A549 (cell line): Measurements from ENCODE around the gene DNMT1. TPM values are rescaled to one million over a fixed set of nuclear protein-coding genes. Genes with fewer than 3 reads are reported as not detected.

Experiments
- ATAC-seq, 2 experiments: fragments of 200-7000 bp in 1 of 2; fragments of >200 bp in 1 of 2; cut with Nextera tagmentation in 1 of 2; cut with Tn5 transposase in 1 of 2; 3 replicates each; pipeline versions ENCODE4 v1.8.0 to v1.9.1; 2018 to 2020; ENCODE audit warnings: mild to moderate bottlenecking in 1 of 2, moderate library complexity in 1 of 2
- CTCF ChIA-PET: fragments of 300-600 bp; sonication (Branson Sonifier 250); formaldehyde crosslinking; extraction: SDS; loops from one replicate; lab custom pipeline; 2021; ENCODE audit warnings: antibody characterized with exemption, inconsistent platforms; lab: Yijun Ruan, JAX
- POLR2A ChIA-PET: fragments of 350-600 bp; formaldehyde crosslinking; extraction: SDS; loops from one replicate; lab custom pipeline; 2021; ENCODE audit warnings: antibody characterized with exemption, inconsistent platforms; lab: Yijun Ruan, JAX
- DNase-seq, 2 experiments: peaks; one replicate each; pipeline versions ENCODE4 v3.0.0 to v3.0.0-alpha.2; 2011 to 2016; ENCODE audit warnings: low read depth in 1 of 2, low spot score in 1 of 2
- FAIRE-seq: peaks from 2 replicates; lab custom pipeline; 2011; peaks lifted over from hg19 to GRCh38; lab: Jason Lieb, UNC
- H3K27ac ChIP-seq, 2 experiments: fragments of >200 bp; sonication (Bioruptor Twin); formaldehyde crosslinking; 3 replicates each; pipeline ENCODE4 v1.5.1; 2016 to 2017
- H3K4me1 ChIP-seq: fragments of >200 bp; sonication (Bioruptor Twin); formaldehyde crosslinking; 3 replicates; pipeline ENCODE4 v1.6.1; 2016
- H3K4me2 ChIP-seq: fragments of >200 bp; sonication (Bioruptor Twin); formaldehyde crosslinking; 3 replicates; pipeline ENCODE4 v1.6.1; 2016
- H3K4me3 ChIP-seq: fragments of >200 bp; sonication (Bioruptor Twin); formaldehyde crosslinking; 3 replicates; pipeline ENCODE4 v1.5.1; 2016
- H3K9me3 ChIP-seq: fragments of >200 bp; sonication (Bioruptor Twin); formaldehyde crosslinking; 3 replicates; pipeline ENCODE4 v1.6.1; 2016
- ATOH8 ChIP-seq: fragments of 250-450 bp; sonication (Bioruptor Pico); IDR thresholded peaks from 2 replicates; pipeline ENCODE4 v1.5.0; 2020; ENCODE audit warnings: low read depth, mild to moderate bottlenecking, moderate library complexity
- BCL3 ChIP-seq: fragments of >200 bp; sonication (Bioruptor Twin); formaldehyde crosslinking; IDR thresholded peaks from 3 replicates; pipeline ENCODE4 v1.6.1; 2016
- BHLHE40 ChIP-seq: IDR thresholded peaks from 2 replicates; pipeline ENCODE4 v1.6.1; 2012; ENCODE audit warnings: low read depth, low read length, inconsistent platforms
- CBX2 ChIP-seq: fragments of 200-600 bp; sonication (generic); IDR thresholded peaks from 2 replicates; pipeline ENCODE4 v1.6.1; 2016; ENCODE audit warnings: low read depth, mild to moderate bottlenecking, borderline replicate concordance
- CEBPB ChIP-seq, 2 experiments: fragments of >200 bp in 1 of 2; sonication (Bioruptor Twin) in 1 of 2; formaldehyde crosslinking in 1 of 2; IDR thresholded peaks; 2 replicates each; pipeline ENCODE4 v1.6.1; 2012 to 2016
- CHD2 ChIP-seq: fragments of 150-350 bp; IDR thresholded peaks from 2 replicates; pipeline ENCODE4 v1.6.1; 2014; ENCODE audit warnings: low read length; ENCODE audit not compliant: partially characterized antibody
- CHD4 ChIP-seq: fragments of 200-600 bp; sonication (generic); IDR thresholded peaks from 2 replicates; pipeline ENCODE4 v1.6.1; 2016; ENCODE audit warnings: antibody characterized with exemption, mild to moderate bottlenecking, borderline replicate concordance
- EHF ChIP-seq: fragments of 250-450 bp; sonication (Bioruptor Pico); IDR thresholded peaks from 2 replicates; pipeline ENCODE4 v1.5.0; 2020; ENCODE audit warnings: mild to moderate bottlenecking
- ESRRA ChIP-seq: fragments of 150-350 bp; IDR thresholded peaks from 2 replicates; pipeline ENCODE4 v1.6.1; 2014; ENCODE audit warnings: mild to moderate bottlenecking, low read length, borderline replicate concordance
- FOSB ChIP-seq: fragments of 250-450 bp; sonication (Bioruptor Pico); IDR thresholded peaks from 2 replicates; pipeline ENCODE4 v1.5.0; 2020; ENCODE audit warnings: mild to moderate bottlenecking, moderate library complexity
- FOSL2 ChIP-seq, 2 experiments: fragments of 450-650 bp in 1 of 2; fragments of >200 bp in 1 of 2; sonication (Bioruptor Twin) in 1 of 2; formaldehyde crosslinking; IDR thresholded peaks; 2 replicates each; pipeline versions ENCODE4 v1.5.0 to v1.6.1; 2016 to 2020; ENCODE audit warnings: mild to moderate bottlenecking in 1 of 2, moderate library complexity in 1 of 2
- HEYL ChIP-seq: fragments of 250-450 bp; sonication (Bioruptor Pico); IDR thresholded peaks from 2 replicates; pipeline ENCODE4 v1.8.0; 2021; ENCODE audit warnings: mild to moderate bottlenecking, moderate library complexity
- HOXA7 ChIP-seq: fragments of 250-450 bp; sonication (Bioruptor Pico); IDR thresholded peaks from 2 replicates; pipeline ENCODE4 v1.5.0; 2020; ENCODE audit warnings: mild to moderate bottlenecking, moderate library complexity
- HOXB5 ChIP-seq: fragments of 250-450 bp; sonication (Bioruptor Pico); IDR thresholded peaks from 2 replicates; pipeline ENCODE4 v1.5.0; 2020; ENCODE audit warnings: mild to moderate bottlenecking, moderate library complexity
- JUN ChIP-seq, 2 experiments: fragments of >200 bp; sonication (Bioruptor Twin); formaldehyde crosslinking; IDR thresholded peaks; 2 replicates in 1 of 2; 3 replicates in 1 of 2; pipeline ENCODE4 v1.6.1; 2016 to 2017
- KDM5A ChIP-seq: fragments of 200-600 bp; sonication (generic); IDR thresholded peaks from 2 replicates; pipeline ENCODE4 v1.6.1; 2016; ENCODE audit warnings: antibody characterized with exemption, mild to moderate bottlenecking
- MAX ChIP-seq: IDR thresholded peaks from 2 replicates; pipeline ENCODE4 v1.6.1; 2012
- MAZ ChIP-seq: fragments of 150-350 bp; IDR thresholded peaks from 2 replicates; pipeline ENCODE4 v1.6.1; 2014; ENCODE audit warnings: antibody characterized with exemption, low read depth, low read length, borderline replicate concordance
- NPAS2 ChIP-seq: fragments of 250-450 bp; sonication (Bioruptor Pico); IDR thresholded peaks from 2 replicates; pipeline ENCODE4 v1.8.0; 2022; ENCODE audit warnings: mild to moderate bottlenecking, moderate library complexity, borderline replicate concordance
- NR3C1 ChIP-seq: fragments of >200 bp; sonication (Bioruptor Twin); formaldehyde crosslinking; IDR thresholded peaks from 3 replicates; pipeline ENCODE4 v1.6.1; 2017
- POLR2A ChIP-seq: IDR thresholded peaks from 2 replicates; pipeline ENCODE4 v1.6.1; 2012; ENCODE audit warnings: mild to moderate bottlenecking, low read length
- RAD21 ChIP-seq, 2 experiments: fragments of >200 bp in 1 of 2; sonication (Bioruptor Twin) in 1 of 2; formaldehyde crosslinking in 1 of 2; IDR thresholded peaks in 1 of 2; conservative IDR thresholded peaks in 1 of 2; 2 replicates in 1 of 2; 3 replicates in 1 of 2; pipeline ENCODE4 v1.6.1; 2012 to 2018; ENCODE audit warnings: inconsistent platforms in 1 of 2
- RCOR1 ChIP-seq: fragments of 150-350 bp; IDR thresholded peaks from 2 replicates; pipeline ENCODE4 v1.6.1; 2014; ENCODE audit warnings: antibody characterized with exemption, low read length, low read depth
- RFX5 ChIP-seq: fragments of 450-650 bp; IDR thresholded peaks from 2 replicates; pipeline ENCODE4 v1.7.1; 2014; ENCODE audit warnings: antibody characterized with exemption, mild to moderate bottlenecking, moderate library complexity
- RNF2 ChIP-seq: fragments of 200-600 bp; sonication (generic); IDR thresholded peaks from 2 replicates; pipeline ENCODE4 v1.6.1; 2016; ENCODE audit warnings: low read depth, mild to moderate bottlenecking, antibody characterized with exemption, moderate library complexity, borderline replicate concordance
- SMC3 ChIP-seq: fragments of >200 bp; sonication (Bioruptor Twin); formaldehyde crosslinking; IDR thresholded peaks from 3 replicates; pipeline ENCODE4 v1.6.1; 2018; ENCODE audit warnings: inconsistent platforms
- SREBF2 ChIP-seq: fragments of 450-650 bp; IDR thresholded peaks from 2 replicates; pipeline ENCODE4 v1.6.1; 2014; ENCODE audit warnings: mild to moderate bottlenecking, moderate library complexity
- TFCP2L1 ChIP-seq: fragments of 250-450 bp; sonication (Bioruptor Pico); IDR thresholded peaks from 2 replicates; pipeline ENCODE4 v1.5.0; 2021; ENCODE audit warnings: mild to moderate bottlenecking
- TP53 ChIP-seq: fragments of 250-450 bp; sonication (Bioruptor Pico); IDR thresholded peaks from 2 replicates; pipeline ENCODE4 v1.5.0; 2021; ENCODE audit warnings: mild to moderate bottlenecking, moderate library complexity
- USF2 ChIP-seq: fragments of 450-650 bp; IDR thresholded peaks from 2 replicates; pipeline ENCODE4 v1.6.1; 2014; ENCODE audit warnings: antibody characterized with exemption
- ZFP36 ChIP-seq: fragments of 450-650 bp; IDR thresholded peaks from 2 replicates; pipeline ENCODE4 v1.6.1; 2014; ENCODE audit warnings: borderline replicate concordance; ENCODE audit not compliant: partially characterized antibody
- ZNF302 ChIP-seq: fragments of 250-450 bp; sonication (Bioruptor Pico); IDR thresholded peaks from 2 replicates; pipeline ENCODE4 v1.9.0; 2021; ENCODE audit warnings: inconsistent platforms, mild to moderate bottlenecking, moderate library complexity
- ZSCAN20 ChIP-seq: fragments of 250-450 bp; sonication (Bioruptor Pico); IDR thresholded peaks from 2 replicates; pipeline ENCODE4 v1.8.0; 2022; ENCODE audit warnings: mild to moderate bottlenecking, moderate library complexity
- WGBS: methylation state at CpG from one replicate; pipeline ENCODE4 v1.1.6; 2017; ENCODE audit errors: missing lambda C conversion rate; 5-methylcytosine and 5-hydroxymethylcytosine counted together
- polyA plus RNA-seq, 4 experiments: library from polyadenylated mRNA; depleted of rRNA in 3 of 4; stranded (reverse); fragments of >200 nt; fragmentation: RNase III in 1 of 4; extraction: RNeasy Plus Mini Kit Qiagen cat#74134 plus additional on column Dnase treatment in 1 of 4; gene quantifications; 2 replicates in 3 of 4; 3 replicates in 1 of 4; pipeline ENCODE4 v1.2.3, GENCODE V29; 2011 to 2017

DNMT1 gene
- polyA plus RNA-seq, 2 of the 4 experiments (the other 2 are of a cell fraction): 85.2 to 86.2 TPM

GRCh38 chr19:10187315-10187714 lies 7.4 kb downstream of the DNMT1 start:
- WGBS: 92% methylated on average over 6 of the region's 11 CpGs
- no peak for FAIRE-seq
- Histone ChIP-seq H3K4me1 (0 out of 3 replicates have a peak, but pooled peaks cover 4% of the 10 kb centered on the region), H3K4me3 (no peak overlapping the region), H3K27ac (no peak overlapping the region), H3K9me3 (no peaks in the 10 kb centered on the region), H3K4me2 (no peak overlapping the region)
- CTCF ChIA-PET: interaction anchor here (0.6 to 1.7 kb wide), 5 partner anchors 26 to 232 kb away, joined by 3 to 5 read pairs (median 3); partner anchors contain the start of gene S1PR2
- no peak for DNase-seq
- POLR2A ChIA-PET: no interaction called here
- ATAC-seq: no peak
- no peak for TF ChIP-seq POLR2A
- TF ChIP-seq ZFP36: no peak
- no peak for TF ChIP-seq CEBPB (IDR thresholded peaks at IDR 0.05)
- no peak for TF ChIP-seq RNF2
- TF ChIP-seq ESRRA: no peak
- no peak for TF ChIP-seq CHD4
- no peak for TF ChIP-seq EHF
- TF ChIP-seq FOSL2 (IDR thresholded peaks at IDR 0.05): no peak
- TF ChIP-seq FOSL2 (CRISPR knock-in tag; IDR thresholded peaks at IDR 0.05): no peak
- no peak for TF ChIP-seq HOXB5 (CRISPR knock-in tag)
- TF ChIP-seq CHD2: no peak
- no peak for TF ChIP-seq BCL3
- TF ChIP-seq SREBF2: no peak
- TF ChIP-seq ZSCAN20: no peak
- TF ChIP-seq NPAS2 (CRISPR knock-in tag): no peak
- TF ChIP-seq FOSB (CRISPR knock-in tag): no peak

- FAIRE-seq (no peak), DNase-seq (no peak), ATAC-seq (no peak)
- CTCF ChIA-PET: interaction anchor here (1.1 kb wide), 1 partner anchor 65 kb away, joined by 3 read pairs; no protein-coding TSS in a partner anchor
- Histone ChIP-seq H3K4me2 (no peak overlapping the region), H3K4me1 (no peaks in the 10 kb centered on the region), H3K27ac (no peak overlapping the region), H3K4me3 (no peak overlapping the region), H3K9me3 (no peaks in the 10 kb centered on the region)
- POLR2A ChIA-PET: no interaction called here
- no peak for TF ChIP-seq CHD4
- TF ChIP-seq ZNF302 (CRISPR knock-in tag): no peak
- no peak for TF ChIP-seq TP53 (CRISPR knock-in tag)
- no peak for TF ChIP-seq ESRRA
- TF ChIP-seq TFCP2L1: no peak
- no peak for TF ChIP-seq KDM5A
- no peak for TF ChIP-seq RCOR1
- TF ChIP-seq SREBF2: no peak
- no peak for TF ChIP-seq BHLHE40
- TF ChIP-seq JUN (IDR thresholded peaks at IDR 0.05): no peak
- no peak for TF ChIP-seq HOXB5 (CRISPR knock-in tag)
- no peak for TF ChIP-seq MAX
- WGBS: 100% methylated on average over 2 of the region's 5 CpGs
Measured at GRCh38 chr19:10184636-10185035, 10.1 kb downstream of the DNMT1 start.

- FAIRE-seq: no peak
- CTCF ChIA-PET: no interaction called here
- 91% methylated on average over 3 of the region's 3 CpGs for WGBS
Measured at GRCh38 chr19:10183926-10184325, 10.8 kb downstream of the DNMT1 start.

More at GRCh38 chr19:10183926-10184325, 10.8 kb downstream of the DNMT1 start:
- TF ChIP-seq HOXA7 (CRISPR knock-in tag) (no peak), RCOR1 (no peak), CHD4 (no peak), NPAS2 (CRISPR knock-in tag) (no peak), RAD21 (conservative IDR thresholded peaks at IDR 0.05 in 1 of 2, IDR thresholded peaks at IDR 0.05 in 1 of 2) (no peak), RFX5 (no peak), FOSB (CRISPR knock-in tag) (no peak), MAZ (no peak), USF2 (no peak), EHF (no peak), NR3C1 (no peak), TP53 (CRISPR knock-in tag) (no peak), HEYL (CRISPR knock-in tag) (no peak), TFCP2L1 (no peak), CBX2 (no peak), BHLHE40 (no peak), SMC3 (no peak), FOSL2 (IDR thresholded peaks at IDR 0.05) (no peak), FOSL2 (CRISPR knock-in tag; IDR thresholded peaks at IDR 0.05) (no peak), ATOH8 (CRISPR knock-in tag) (no peak), ZNF302 (CRISPR knock-in tag) (no peak)
- Histone ChIP-seq H3K4me2 (no peak overlapping the region), H3K4me3 (no peak overlapping the region), H3K4me1 (no peaks in the 10 kb centered on the region), H3K27ac (no peak overlapping the region), H3K9me3 (no peaks in the 10 kb centered on the region)
- ATAC-seq (no peak), DNase-seq (no peak)
- POLR2A ChIA-PET: no interaction called here
